Epithelial cell of proximal tubule (primary cell): ENCODE measurements around the gene NUP210. TPM values are rescaled to one million over a fixed set of nuclear protein-coding genes. Genes with fewer than 3 reads are reported as not detected.

ENCODE experiments used
- DNase-seq: peaks from one replicate; pipeline ENCODE4 v3.0.0-alpha.2; 2011; ENCODE audit warnings: low read depth
- H3K4me3 ChIP-seq: 2 replicates; pipeline ENCODE4 v1.5.1; 2011; ENCODE audit warnings: low read depth, mild to moderate bottlenecking, low read length
- CTCF ChIP-seq: conservative IDR thresholded peaks from 2 replicates; pipeline ENCODE4 v1.5.1; 2012; ENCODE audit warnings: low read depth, mild to moderate bottlenecking, low read length
- total RNA-seq: library from RNA; depleted of rRNA; stranded (reverse); fragments of >200 nt; gene quantifications from 2 replicates; pipeline ENCODE4 v1.2.3, GENCODE V29; 2015

Gene NUP210
- total RNA-seq, 1 donor from 2014 or later = 40.1 TPM

GRCh38 chr3:13274125-13274524 lies 146.0 kb downstream of the NUP210 start:
- DNase-seq = no peak
- no peak overlapping the region for H3K4me3 ChIP-seq

GRCh38 chr3:13273604-13274105 lies 146.5 kb downstream of the NUP210 start:
- no peak for DNase-seq
- TF ChIP-seq CTCF = no peak
- H3K4me3 ChIP-seq = no peak overlapping the region

More at GRCh38 chr3:13274125-13274524, 146.0 kb downstream of the NUP210 start:
- no peak for TF ChIP-seq CTCF

- DNase-seq = no peak
- TF ChIP-seq CTCF = no peak
Observed at GRCh38 chr3:13272831-13273603, 147.1 kb downstream of the NUP210 start.

GRCh38 chr3:13269711-13270378 lies 150.3 kb downstream of the NUP210 start:
- no peak for TF ChIP-seq CTCF
- no peak for DNase-seq
- no peak overlapping the region for H3K4me3 ChIP-seq

More at GRCh38 chr3:13272831-13273603, 147.1 kb downstream of the NUP210 start:
- no peak overlapping the region for H3K4me3 ChIP-seq

- no peak for DNase-seq
- no peak overlapping the region for H3K4me3 ChIP-seq
- TF ChIP-seq CTCF = no peak
Observed at GRCh38 chr3:13268961-13269441, 151.1 kb downstream of the NUP210 start.

GRCh38 chr3:13268120-13268519 lies 152.0 kb downstream of the NUP210 start:
- no peak for DNase-seq
- no peak for TF ChIP-seq CTCF
- H3K4me3 ChIP-seq = no peak overlapping the region
